Testis (tissue), 3 donors: ENCODE measurements around the gene GALNT18. TPM values are rescaled to one million over a fixed set of nuclear protein-coding genes. Genes with fewer than 3 reads are reported as not detected.

Experiments
- DNase-seq: peaks from one replicate; pipeline ENCODE4 v3.0.0-alpha.2; 2019
- H3K27ac ChIP-seq, 2 donors: fragments of 200-600 bp; sonication (generic); one replicate each; pipeline ENCODE4 v1.5.1; 2019
- H3K27me3 ChIP-seq: fragments of 200-600 bp; sonication (generic); one replicate; pipeline ENCODE4 v1.5.1; 2019
- H3K36me3 ChIP-seq: fragments of 200-600 bp; sonication (generic); one replicate; pipeline ENCODE4 v1.5.1; 2017; ENCODE audit warnings: low read depth; ENCODE audit errors: missing control alignments
- H3K4me1 ChIP-seq: fragments of 200-600 bp; sonication (generic); one replicate; pipeline ENCODE4 v1.5.1; 2019
- H3K4me3 ChIP-seq, 2 donors: fragments of 200-600 bp; sonication (generic); one replicate each; pipeline ENCODE4 v1.5.1; 2017 to 2019
- H3K9me3 ChIP-seq: fragments of 200-600 bp; sonication (generic); one replicate; pipeline ENCODE4 v1.5.1; 2017
- POLR2A ChIP-seq: fragments of 450-650 bp; IDR thresholded peaks from one replicate; pipeline ENCODE4 v1.6.1; 2017; ENCODE audit warnings: antibody characterized with exemption, mild to moderate bottlenecking, moderate library complexity
- WGBS, 2 donors: methylation state at CpG; one replicate each; pipeline ENCODE4 v1.1.5; 2018; 5-methylcytosine and 5-hydroxymethylcytosine counted together
- intact Hi-C: fragments of 100-400 bp; cut with DNase I; formaldehyde crosslinking; loops from one replicate; pipeline ENCODE4 v1.15.1; 2023; ENCODE audit warnings: low total_unique reads
- polyA plus RNA-seq: library from polyadenylated mRNA; stranded (reverse); fragments of 350-450 nt; fragmentation: Illumina TruSeq; extraction: RNeasy Lipid Tissue Mini Kit (QIAGEN cat#74804); gene quantifications from one replicate; pipeline ENCODE4 v1.2.3, GENCODE V29; 2014; ENCODE audit warnings: low read depth, low replicate concordance; ENCODE audit not compliant: insufficient read depth
- total RNA-seq, 2 donors: library from RNA; depleted of rRNA; stranded (reverse); fragments of >200 nt; gene quantifications; one replicate each; pipeline ENCODE4 v1.2.3, GENCODE V29; 2016
- TF ChIP-seq, protein P1 (sequence below), 3 experiments: fragments of 450-650 bp in 2 of 3; fragments of 200-600 bp in 1 of 3; sonication (generic) in 1 of 3; IDR thresholded peaks; one replicate each; pipeline ENCODE4 v1.5.1; 2016 to 2019; ENCODE audit warnings: antibody characterized with exemption in 3 of 3, mild to moderate bottlenecking in 2 of 3, moderate library complexity in 1 of 3

The GALNT18 gene
- total and polyA plus RNA-seq, 3 donors from 2014 or later, result 39.2 to 106 (median 73.9) TPM

DNA sequence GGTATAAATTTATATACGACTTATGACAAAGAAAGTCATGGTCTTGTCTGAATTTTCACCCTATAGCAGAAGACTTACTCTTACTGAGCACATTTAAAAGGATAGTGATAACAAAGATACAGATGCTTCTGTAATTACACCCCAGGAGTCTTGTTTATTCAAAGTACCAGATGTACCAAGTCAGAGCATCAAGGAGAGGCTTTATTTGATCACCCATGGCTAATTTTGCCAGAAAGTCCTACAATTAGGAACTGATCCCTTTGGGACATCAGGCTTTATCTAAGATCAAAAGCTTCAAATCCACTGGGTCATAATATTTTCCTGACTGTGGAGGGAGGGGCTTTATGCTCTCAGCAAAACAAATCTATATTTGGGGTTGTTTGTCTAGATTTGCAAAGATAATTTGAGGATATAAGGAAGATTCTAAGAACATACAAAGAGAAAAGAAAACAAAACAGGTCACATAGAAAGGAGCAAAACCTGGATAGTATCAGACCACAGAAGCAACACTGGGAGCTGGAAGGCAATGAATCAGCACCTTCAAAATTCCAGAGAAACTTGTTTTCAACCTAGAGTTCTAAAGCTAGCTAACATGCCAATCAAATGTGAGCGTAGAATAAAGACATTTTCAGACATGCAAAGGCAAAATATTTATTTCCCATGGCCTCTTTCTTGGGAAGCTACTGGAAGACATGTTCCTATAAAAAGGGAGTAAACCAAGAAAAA, 143.9 kb downstream of the GALNT18 start:
- Histone ChIP-seq H3K27me3 (no peaks in the 10 kb centered on the region), H3K36me3 (no peaks in the 10 kb centered on the region), H3K4me3 (no peak overlapping the region), H3K27ac (no peak overlapping the region), H3K9me3 (no peaks in the 10 kb centered on the region), H3K4me1 (peaks cover 6% of the 10 kb centered on the region)
- WGBS, 2 donors, result 47 to 73% methylated on average over 2 of the region's 2 CpGs
- no peak for TF ChIP-seq POLR2A
- TF ChIP-seq, protein P1, sequence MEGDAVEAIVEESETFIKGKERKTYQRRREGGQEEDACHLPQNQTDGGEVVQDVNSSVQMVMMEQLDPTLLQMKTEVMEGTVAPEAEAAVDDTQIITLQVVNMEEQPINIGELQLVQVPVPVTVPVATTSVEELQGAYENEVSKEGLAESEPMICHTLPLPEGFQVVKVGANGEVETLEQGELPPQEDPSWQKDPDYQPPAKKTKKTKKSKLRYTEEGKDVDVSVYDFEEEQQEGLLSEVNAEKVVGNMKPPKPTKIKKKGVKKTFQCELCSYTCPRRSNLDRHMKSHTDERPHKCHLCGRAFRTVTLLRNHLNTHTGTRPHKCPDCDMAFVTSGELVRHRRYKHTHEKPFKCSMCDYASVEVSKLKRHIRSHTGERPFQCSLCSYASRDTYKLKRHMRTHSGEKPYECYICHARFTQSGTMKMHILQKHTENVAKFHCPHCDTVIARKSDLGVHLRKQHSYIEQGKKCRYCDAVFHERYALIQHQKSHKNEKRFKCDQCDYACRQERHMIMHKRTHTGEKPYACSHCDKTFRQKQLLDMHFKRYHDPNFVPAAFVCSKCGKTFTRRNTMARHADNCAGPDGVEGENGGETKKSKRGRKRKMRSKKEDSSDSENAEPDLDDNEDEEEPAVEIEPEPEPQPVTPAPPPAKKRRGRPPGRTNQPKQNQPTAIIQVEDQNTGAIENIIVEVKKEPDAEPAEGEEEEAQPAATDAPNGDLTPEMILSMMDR (IDR thresholded peaks at IDR 0.05), result no peak
- intact Hi-C loops, result no loop called here
- DNase-seq, result no peak

DNA sequence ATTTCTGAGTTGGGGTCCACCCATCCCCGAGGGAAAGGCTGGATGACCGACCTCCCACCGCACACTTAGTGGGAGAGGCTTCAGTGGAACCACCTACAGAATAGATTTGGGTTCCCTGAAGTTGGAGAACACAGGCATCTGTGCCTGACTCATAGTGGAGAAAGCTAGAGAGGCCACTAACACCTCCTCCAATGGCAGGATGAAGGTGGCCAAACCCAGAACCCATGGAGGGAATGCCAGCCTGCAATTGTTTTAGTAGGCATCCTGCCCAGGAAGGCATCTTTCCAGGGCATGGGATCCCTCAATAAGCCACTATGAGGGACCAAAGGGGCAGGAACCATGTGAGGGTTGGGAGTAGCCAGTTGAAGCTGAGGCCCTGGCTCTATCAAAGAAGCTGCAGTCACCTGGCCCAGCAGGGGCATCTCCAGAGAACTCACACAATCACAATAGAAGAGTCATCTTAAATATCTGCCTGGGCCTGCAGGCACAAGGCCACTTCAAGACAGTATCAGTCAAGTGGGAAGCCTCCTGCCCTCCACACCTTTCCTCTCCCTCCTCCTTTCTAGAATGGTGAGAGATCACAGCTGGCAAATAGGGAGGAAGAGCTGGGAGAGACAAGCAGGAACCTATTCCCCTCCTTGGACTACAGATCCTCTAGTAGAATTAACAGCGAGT, 144.7 kb downstream of the GALNT18 start:
- 57 to 73% methylated on average over 4 of the region's 4 CpGs for WGBS, 2 donors
- Histone ChIP-seq H3K27me3 (no peaks in the 10 kb centered on the region), H3K36me3 (no peaks in the 10 kb centered on the region), H3K4me3 (no peak overlapping the region), H3K9me3 (no peaks in the 10 kb centered on the region), H3K4me1 (peaks cover 6% of the 10 kb centered on the region), H3K27ac (no peak overlapping the region)
- TF ChIP-seq, protein P1 (IDR thresholded peaks at IDR 0.05), result no peak
- TF ChIP-seq POLR2A, result no peak
- intact Hi-C loops, result no loop called here
- no peak for DNase-seq

DNA sequence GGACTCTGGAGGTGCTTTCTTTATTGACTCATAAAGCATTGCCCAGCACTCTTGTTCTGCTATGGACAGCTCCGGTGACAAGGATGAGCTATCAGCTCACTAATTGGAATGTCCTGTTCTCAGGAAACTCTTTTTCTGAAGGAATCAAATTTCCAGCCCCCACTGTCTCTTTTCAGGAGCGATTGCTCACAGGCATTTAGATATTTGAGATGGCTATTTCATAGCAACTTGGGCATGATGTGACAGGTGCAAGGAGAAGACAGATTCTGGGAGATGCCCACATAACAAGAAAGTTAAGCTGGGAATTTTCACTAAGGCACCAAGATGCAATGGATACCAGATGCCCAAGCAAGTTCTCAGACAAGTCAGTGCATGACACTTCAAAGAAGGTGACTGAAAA, 145.3 kb downstream of the GALNT18 start:
- Histone ChIP-seq H3K4me1 (peaks cover 12% of the 10 kb centered on the region), H3K36me3 (no peaks in the 10 kb centered on the region), H3K4me3 (no peak overlapping the region), H3K27me3 (no peaks in the 10 kb centered on the region), H3K9me3 (no peaks in the 10 kb centered on the region), H3K27ac (no peak overlapping the region)
- 60 to 89% methylated on average over 2 of the region's 2 CpGs for WGBS, 2 donors
- TF ChIP-seq, protein P1 (IDR thresholded peaks at IDR 0.05), result no peak
- no peak for TF ChIP-seq POLR2A
- no peak for DNase-seq
- intact Hi-C loops, result no loop called here

DNA sequence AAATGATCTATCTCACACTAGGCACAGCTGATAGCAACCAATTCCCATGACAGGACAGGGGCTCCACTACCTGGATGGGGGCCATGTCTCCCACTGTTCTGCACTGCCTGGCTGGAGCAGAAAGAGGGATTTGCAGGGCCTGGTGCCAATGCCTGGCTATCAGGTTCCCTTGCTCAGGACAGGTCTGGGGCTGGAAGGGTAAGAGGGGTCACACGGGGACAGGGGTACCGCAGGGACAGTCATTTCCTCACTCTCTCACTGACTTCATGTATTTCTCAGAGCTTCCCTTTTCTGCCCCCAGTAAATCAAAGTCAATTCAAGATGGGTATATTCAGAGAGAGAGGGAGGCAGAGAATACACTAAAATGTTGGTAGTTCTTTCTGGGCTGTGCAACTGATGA, 149.7 kb downstream of the GALNT18 start:
- Histone ChIP-seq H3K4me1 (peaks cover 6% of the 10 kb centered on the region), H3K9me3 (no peaks in the 10 kb centered on the region), H3K27ac (no peak overlapping the region), H3K4me3 (no peak overlapping the region), H3K27me3 (no peaks in the 10 kb centered on the region), H3K36me3 (no peaks in the 10 kb centered on the region)
- WGBS, 2 donors, result 83 to 90% methylated on average over 2 of the region's 2 CpGs
- DNase-seq, result no peak
- intact Hi-C loops, result no loop called here
- TF ChIP-seq, protein P1 (IDR thresholded peaks at IDR 0.05), result no peak
- TF ChIP-seq POLR2A, result no peak
